Ovary (tissue), 3 donors: Measurements from ENCODE around the gene GPR157.

ENCODE experiments used
- CTCF ChIP-seq, 3 donors: fragments of 450-650 bp in 2 of 3; fragments of 200-600 bp in 1 of 3; IDR thresholded peaks; one replicate each; pipeline versions ENCODE4 v1.5.1 to v1.8.0; 2016 to 2022; ENCODE audit warnings: antibody characterized with exemption in 3 of 3, mild to moderate bottlenecking in 1 of 3
- EP300 ChIP-seq: sonication (generic); formaldehyde crosslinking; IDR thresholded peaks from one replicate; pipeline ENCODE4 v1.6.1; 2017; ENCODE audit warnings: antibody characterized with exemption
- POLR2A ChIP-seq: fragments of 450-650 bp; IDR thresholded peaks from one replicate; pipeline ENCODE4 v1.6.1; 2017; ENCODE audit warnings: antibody characterized with exemption, mild to moderate bottlenecking, moderate library complexity
- donor health status: DM: no; HTN: no; CAD: no.

GRCh38 chr1:9129266-9130041 is 552 bp upstream of the GPR157 start:
- TF ChIP-seq CTCF (IDR thresholded peaks at IDR 0.05) = no peak
- TF ChIP-seq POLR2A = no peak
- TF ChIP-seq EP300 = no peak
